NCI-H510A (cell line): ENCODE results near the gene TRIP4.
"Not testable (repeated sequence)": the region's sequence is repeated elsewhere in the genome, so short reads cannot be mapped to it uniquely, and the experiment has no call there.

Experiments
- DNase-seq: peaks from one replicate; lab custom pipeline; 2025; lab: John Stamatoyannopoulos, UW

The TRIP4 gene

GRCh38 chr15:64387562-64388168 lies at the start of gene TRIP4:
Gene TRIP4, plus strand, starts transcription at chr15:64387836. Its CDS starts 28 bp downstream, at chr15:64387864.
- peak; percentile 78 for DNase-seq

- no peak for DNase-seq
Observed at GRCh38 chr15:64340355-64340754, 47.3 kb upstream of the TRIP4 start.

- no peak for DNase-seq
Observed at GRCh38 chr15:64341961-64342360, 45.7 kb upstream of the TRIP4 start.

- DNase-seq = no peak
Observed at GRCh38 chr15:64343222-64343621, 44.4 kb upstream of the TRIP4 start.

GRCh38 chr15:64343841-64344240 lies 43.8 kb upstream of the TRIP4 start:
- DNase-seq = no peak

GRCh38 chr15:64344651-64345294 lies 42.9 kb upstream of the TRIP4 start:
- DNase-seq = no peak

GRCh38 chr15:64346242-64346641 lies 41.4 kb upstream of the TRIP4 start:
- not testable (repeated sequence) for DNase-seq

GRCh38 chr15:64348455-64348854 lies 39.2 kb upstream of the TRIP4 start:
- no peak for DNase-seq

- no peak for DNase-seq
Observed at GRCh38 chr15:64349375-64349774, 38.3 kb upstream of the TRIP4 start.

- no peak for DNase-seq
Observed at GRCh38 chr15:64351265-64351664, 36.4 kb upstream of the TRIP4 start.

- DNase-seq = no peak
Observed at GRCh38 chr15:64354688-64355344, 32.8 kb upstream of the TRIP4 start.

GRCh38 chr15:64355348-64355943 lies 32.2 kb upstream of the TRIP4 start:
- no peak for DNase-seq

- DNase-seq = peak; percentile 87
Observed at GRCh38 chr15:64355944-64356709, 31.5 kb upstream of the TRIP4 start, which contains the start of gene CSNK1G1. Gene CSNK1G1, minus strand, starts transcription at chr15:64356173. Its CDS starts 55,674 bp downstream, at chr15:64300499.

GRCh38 chr15:64356710-64357040 lies 31.0 kb upstream of the TRIP4 start:
- DNase-seq = no peak

GRCh38 chr15:64361259-64361658 lies 26.4 kb upstream of the TRIP4 start:
- no peak for DNase-seq

- no peak for DNase-seq
Observed at GRCh38 chr15:64369078-64369607, 18.5 kb upstream of the TRIP4 start.

GRCh38 chr15:64371383-64371782 lies 16.3 kb upstream of the TRIP4 start:
- not testable (repeated sequence) for DNase-seq

GRCh38 chr15:64373360-64373759 lies 14.3 kb upstream of the TRIP4 start:
- no peak for DNase-seq

- no peak for DNase-seq
Observed at GRCh38 chr15:64379216-64379960, 8.2 kb upstream of the TRIP4 start.

GRCh38 chr15:64380130-64380870 lies 7.3 kb upstream of the TRIP4 start:
- not testable (repeated sequence) for DNase-seq
